HG02763 (cell line): ENCODE measurements around the gene RALY.
"Not testable (repeated sequence)": the region's sequence is repeated elsewhere in the genome, so short reads cannot be mapped to it uniquely, and the experiment has no call there.

Experiments used
- ATAC-seq: cut with Tn5 transposase; IDR thresholded peaks from one replicate; pipeline ENCODE4 v1.9.1; 2021; ENCODE audit warnings: mild to moderate bottlenecking, moderate library complexity; ENCODE audit not compliant: unreplicated experiment

RALY gene

DNA sequence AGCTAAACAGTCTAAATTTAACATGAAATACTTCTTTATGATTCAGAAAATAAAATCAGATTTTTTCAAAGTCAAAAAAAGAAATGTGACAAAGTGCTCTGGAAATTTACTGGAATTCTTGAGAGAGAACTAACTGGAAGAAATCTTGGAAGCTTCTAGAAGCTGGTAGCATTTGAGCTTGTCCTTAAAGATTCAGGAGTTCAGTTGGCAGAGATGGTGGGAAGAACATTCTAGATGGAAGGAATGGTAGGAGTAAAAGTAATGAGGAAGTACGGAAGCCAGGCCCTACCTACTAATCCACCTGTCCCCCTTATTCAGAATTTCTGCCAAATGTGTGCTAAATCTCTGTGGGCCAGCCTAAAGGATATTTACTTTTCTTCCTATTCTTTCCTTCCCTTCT lies 21.2 kb downstream of the RALY start:
- no peak for ATAC-seq

DNA sequence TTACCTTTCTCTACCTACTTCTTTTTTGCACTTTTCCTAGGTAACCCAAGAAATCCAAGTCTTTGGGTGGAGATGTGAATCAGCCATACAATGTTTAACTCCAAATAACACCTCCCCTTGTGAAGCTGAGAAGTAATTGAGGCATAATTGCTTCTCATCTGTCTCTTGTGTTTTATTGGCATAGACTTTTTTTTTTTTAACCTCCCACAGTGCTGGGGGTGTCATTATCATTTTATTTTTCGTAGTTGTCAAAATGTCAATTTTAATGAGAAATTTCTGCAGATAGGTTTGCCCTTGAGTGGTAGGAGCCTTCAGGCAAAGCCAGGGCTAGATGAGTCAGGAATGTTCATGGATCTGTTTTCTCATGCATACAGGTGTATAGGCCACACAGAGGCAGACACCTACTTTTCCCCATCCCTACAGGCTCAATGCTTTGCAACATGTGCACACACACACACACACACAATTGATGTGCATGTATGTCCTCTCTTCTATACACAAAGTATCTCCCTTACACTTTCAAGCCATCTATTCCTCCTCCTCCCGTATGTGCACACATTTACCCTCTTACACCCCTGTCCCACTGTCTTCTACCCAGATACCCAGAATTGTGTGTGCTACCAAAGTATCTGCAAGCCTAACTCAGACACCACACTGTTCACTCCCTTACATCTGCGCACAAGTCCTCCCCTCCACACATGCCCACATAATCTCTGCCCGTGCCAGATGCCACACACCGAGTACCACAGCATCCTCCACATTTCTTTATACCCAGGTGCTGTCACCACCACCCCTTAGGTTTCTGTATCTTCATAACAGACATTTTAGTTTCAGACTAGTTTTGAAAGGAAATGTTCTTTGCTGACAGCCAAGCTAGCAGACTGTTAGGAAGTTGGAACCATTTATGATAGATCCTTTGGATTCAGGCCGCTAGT lies 22.0 kb downstream of the RALY start:
- no peak for ATAC-seq

DNA sequence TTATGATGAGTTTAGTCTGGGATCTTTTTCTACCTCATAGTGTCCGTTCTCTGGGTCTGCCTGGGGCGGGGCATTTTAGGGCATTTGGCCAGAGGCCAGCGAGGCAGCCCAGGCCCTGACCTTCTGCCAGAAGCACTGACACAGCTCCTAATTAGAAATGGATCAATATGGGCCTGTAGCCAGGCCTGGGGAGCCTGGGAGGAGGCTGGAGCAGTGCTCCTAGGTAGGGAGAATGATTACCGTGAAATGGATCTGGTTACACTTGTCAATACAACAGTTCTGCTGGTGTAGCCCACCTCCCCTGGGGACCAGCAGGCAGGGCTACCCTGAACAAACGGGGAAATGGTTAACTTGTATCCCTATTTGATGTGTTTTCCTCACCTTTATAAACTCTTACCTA lies 23.0 kb downstream of the RALY start:
- no peak for ATAC-seq

DNA sequence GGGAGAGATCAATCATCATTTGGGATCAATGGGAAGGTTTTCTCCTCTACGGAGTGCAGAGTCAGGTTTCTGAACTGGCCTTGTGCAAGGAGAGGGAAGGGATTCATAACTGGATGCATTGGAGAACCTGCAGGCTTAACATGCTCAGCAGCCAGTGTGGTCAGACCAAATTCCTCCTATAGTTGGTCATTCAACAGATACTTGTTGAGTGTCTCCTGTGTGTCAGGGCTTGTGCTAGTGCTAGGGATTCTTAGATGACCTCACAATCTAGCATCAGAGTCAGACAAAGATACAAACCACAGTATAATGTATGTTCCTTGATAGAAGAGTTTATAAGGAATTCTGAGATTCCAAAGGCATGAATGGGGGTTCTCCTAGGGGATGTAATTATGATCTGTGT lies 23.9 kb downstream of the RALY start:
- ATAC-seq = no peak

DNA sequence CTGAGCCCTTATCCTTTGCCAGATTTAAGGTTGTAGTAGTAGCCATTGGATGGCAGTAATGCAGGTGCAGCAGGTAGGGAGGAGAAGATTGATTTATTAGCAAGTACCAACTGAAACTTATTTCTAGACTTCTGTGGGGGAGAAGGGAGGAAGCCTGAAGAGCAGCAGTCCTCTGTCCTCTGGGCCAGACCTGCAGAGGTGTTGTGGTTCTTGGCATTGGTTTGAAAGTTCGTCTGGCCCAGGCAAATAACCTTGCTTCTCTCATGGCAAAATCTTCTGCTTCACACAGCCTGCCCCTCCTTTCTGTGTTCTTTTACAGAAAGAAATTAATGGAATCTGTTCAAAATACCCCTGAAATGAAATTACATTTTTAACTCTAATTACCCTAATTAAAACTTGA lies 24.5 kb downstream of the RALY start:
- ATAC-seq = no peak

DNA sequence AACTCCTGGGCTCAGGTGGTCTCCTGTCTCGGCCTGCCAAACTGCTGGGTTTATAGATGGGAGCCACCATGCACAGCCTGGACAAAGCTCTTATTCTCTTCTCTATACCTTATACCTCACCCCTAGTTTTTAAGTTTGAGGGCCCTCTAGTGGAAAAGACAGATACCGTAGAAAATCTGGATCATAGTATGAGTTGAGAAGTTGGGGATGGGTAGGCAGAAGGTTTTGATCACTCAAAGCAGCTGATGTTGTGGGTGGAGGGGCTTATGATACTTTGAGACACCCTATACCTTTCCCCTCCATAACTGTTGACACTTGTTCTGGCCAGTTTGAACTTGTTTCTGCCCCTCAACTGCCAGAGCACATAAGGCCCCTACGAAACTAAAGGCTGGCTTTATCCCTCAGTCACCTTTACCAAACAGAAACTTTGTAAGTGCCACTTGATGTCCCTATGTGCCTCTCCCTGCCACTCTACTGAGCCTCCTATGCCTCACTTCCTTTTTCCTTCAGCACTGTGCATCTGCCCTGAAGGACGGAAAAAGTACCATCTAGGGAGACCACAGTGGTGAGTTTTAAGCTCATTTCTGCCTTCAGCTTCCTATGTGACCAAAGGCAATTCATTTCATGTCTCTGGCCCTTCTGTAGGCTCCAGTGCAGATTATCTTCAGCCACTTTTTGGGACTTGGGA lies 28.6 kb downstream of the RALY start:
- peak; percentile 55 for ATAC-seq

DNA sequence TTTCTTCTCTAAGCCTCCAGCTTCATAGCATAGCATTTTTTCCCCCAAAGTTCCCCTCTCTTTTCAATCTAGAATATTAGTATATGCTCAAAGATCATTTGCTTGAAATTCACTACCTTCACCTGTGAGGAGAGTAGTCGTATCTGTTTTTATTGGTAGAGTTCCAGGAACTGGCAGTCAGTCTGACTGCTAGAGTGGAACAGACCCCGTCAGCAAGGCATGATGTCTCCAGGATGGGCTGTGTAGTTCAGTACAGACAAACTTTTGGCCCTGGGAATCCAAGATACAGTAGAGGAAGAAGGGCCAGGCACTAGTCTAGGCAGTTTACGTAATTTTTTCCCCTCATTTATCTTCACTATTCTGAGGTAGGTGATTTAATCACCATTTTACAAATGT lies 29.1 kb downstream of the RALY start:
- ATAC-seq = peak; percentile 13

DNA sequence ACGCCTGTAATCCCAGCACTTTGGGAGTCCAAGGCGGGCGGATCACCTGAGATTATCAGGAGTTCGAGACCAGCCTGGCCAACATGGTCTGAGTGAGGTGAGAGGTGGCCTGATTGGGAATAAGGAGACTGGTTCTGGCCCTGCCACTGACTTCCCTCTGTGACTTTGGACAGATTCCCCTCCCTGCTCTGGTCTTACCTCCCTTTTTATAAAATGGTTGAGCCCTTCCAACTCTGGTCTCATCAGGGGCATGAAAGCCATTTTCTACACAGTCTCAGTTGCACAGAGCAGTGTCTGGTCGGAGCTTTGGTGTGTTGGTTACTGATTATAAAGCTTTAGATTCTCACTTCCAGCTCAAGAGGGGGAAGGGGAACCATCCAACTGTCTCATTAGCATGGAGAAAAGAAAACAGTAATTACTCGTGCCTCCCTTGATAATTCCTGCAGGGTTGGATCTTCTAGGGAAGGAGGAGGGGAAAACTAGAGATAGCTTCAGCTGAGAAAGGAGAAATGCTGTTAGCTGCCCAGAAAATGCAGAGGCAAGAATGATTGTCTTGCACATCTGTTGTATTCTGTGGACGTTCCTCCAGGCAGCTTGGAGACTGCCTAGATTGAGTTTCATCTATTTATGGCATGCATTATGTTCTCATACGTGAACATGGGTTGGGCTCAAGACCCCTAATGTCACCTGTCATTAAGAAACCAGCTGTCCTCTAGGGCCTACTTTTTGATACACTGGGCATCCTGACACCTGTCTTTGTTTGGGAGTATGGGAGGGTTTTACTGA lies 30.4 kb downstream of the RALY start:
- ATAC-seq = no peak

DNA sequence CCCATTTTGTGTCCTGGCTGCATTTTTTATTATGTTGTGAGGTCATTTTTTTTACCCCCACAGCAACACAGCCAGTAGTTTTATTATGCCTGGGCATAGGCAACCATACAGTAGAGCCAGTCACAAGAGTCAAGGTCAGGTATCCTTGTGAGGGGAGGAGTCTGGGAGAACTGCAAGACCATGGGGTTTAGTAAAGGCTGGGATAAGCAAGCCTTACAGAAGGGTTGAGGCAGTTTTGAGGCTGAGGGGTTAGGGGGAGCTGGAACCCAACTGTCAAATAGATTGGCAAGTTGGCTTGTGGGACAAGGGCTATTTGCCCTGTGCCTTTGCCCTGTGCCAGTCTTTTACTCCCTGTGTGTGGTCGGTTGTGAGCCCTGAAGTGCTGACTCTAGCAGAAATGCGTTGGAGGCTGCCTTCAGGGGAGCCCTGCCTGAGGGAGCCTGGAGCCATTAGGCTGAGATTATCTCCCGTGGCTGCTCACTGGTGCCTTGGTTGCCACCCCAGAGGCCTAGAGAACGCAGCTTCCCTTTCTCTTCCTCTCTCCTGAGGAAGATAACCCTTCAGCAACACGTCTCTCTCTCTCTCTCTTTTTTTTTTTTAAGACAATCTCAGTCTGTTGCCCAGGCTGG lies 31.1 kb downstream of the RALY start:
- ATAC-seq = no peak

DNA sequence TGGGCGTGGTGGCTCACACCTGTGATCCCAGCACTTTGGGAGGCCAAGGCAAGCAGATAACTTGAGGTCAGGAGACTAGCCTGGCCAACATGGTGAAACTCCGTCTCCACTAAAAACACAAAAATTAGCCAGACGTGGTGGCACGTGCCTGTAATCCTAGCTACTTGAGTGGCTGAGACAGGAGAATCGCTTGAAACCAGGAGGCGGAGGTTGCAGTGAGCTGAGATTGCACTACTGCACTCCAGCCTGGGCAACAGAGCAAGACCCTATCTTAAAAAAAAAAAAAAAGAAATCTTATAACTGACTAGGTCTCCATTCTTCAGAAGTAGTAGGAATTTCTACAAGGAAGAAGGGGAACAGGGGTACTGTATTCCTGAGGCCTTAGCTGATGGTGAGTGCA lies 34.3 kb downstream of the RALY start:
- ATAC-seq = not testable (repeated sequence)

DNA sequence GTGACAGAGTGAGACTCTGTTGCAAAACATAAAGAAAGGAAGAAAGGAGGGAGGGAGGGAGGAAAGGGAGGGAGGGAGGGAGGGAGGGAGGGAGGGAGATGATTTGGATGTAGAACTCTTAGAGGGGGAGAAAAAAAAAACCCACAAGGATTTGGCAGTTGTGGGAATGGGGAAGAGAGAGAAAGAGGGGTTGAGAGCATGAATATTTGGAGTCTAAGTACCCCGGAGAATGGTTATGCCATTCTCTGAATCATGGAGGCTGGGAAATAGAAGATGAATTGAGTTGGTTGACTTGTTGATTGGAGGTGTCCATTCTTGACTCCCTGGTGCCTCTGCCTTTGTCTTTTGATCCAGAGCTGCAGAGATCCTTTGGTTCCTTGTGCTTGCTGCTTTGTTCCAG lies 35.7 kb downstream of the RALY start:
- no peak for ATAC-seq

DNA sequence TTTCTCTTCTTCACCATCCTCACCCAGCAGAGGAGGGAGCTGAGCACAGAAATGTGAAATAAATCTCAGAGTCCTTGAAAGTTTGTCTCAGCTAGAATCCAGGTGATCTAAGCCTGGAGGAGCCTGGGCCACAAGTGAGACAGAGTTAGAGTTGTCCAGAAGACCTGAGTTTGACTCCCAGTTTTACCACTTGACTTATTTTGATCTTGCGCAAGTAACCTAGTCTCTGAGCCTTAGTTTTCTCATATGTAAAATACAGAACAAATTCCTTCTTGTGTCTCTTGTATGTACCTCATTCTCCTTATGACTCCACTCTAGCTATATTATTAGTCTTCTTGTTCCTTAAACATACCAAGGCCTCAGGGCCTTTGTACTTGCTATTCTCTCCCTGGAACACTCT lies 36.7 kb downstream of the RALY start:
- no peak for ATAC-seq

DNA sequence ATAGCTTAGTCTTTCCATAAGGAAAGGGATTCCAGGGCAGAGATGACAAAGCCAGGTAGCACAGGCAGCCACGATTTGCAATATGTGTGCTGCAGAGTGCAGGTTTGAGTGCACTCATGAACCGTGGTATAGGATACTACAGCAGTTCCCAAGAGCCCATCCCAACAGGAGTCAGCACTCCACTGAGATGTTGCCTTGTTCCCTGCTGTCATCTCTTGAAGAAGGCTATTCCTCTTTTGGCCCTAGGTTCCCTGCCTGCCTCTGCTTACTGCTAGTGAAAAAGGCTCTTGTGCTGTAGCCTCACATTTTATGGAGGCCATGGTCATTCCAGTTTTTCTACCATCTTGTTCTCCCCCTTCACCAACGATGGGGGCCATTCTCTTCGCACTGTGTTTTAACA lies 40.2 kb downstream of the RALY start:
- no peak for ATAC-seq

DNA sequence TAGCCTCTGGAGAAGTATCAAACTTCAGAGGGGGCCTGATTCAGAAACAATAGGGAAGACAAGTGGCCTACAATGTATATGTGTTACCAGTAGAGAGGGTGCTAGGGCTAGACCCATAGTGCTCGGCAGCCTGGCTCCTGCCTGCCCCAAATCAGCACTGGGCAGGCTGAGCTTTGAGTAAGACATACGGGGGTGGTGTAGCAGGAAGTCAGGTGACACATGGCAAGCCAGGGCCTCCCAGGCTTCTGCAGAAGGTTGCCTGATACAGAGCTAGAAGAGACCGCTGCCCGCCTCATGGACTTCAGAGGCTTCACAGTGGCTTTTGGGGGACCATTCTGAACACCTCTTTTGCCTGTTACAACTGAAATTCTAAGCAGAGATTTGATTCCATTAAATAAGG lies 43.4 kb downstream of the RALY start:
- no peak for ATAC-seq

DNA sequence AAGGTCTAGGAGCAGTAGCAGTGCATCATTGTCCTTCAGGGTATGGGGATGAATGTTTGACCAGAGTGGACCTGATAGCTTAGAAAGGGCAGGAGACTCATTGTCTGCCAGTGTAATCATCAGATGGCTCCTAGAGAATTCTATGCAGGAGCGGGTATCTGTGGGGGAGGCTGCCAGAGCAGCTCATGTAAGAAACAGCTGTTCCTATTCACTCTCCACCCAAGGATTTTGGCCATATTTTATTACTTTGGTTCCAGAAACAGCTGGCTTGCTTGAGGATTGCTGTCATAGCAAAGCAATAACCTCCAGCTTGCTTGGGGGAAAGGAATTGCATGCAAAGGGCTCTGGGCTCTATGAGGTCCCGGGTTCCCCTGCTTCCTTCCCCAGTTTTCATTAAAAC lies 44.1 kb downstream of the RALY start:
- no peak for ATAC-seq

DNA sequence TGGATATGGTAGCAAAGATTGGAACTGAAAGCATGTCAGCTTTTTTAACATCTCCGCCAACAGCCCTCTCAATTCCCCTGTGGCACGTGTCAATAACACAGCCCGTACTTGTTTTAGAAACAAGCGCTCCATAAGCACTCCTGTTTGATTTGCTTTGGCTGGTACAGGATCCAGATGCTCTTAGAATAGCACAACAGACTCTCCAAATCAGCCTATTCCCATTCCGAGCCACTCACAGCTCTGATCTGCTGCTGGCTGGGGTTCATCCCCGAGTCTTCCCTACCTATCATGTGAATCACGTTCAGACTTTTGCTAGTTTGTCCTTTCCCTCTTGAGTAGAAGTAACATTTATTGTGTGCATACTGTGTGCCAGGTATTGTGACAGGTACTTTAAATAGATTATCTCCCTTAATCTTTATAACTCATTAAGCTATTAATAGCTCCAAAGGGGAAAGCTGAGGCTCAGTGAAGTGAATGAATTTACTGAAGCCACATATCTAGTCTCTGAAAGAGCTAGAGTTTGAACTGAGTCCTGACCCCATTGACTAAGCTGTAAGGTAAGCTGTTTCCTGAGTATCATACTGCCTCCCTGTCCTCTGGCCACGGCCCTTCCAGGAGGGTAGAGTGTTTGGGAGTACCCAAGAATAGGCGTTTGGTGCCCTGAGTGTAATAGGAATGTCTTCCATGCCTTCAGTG lies 46.7 kb downstream of the RALY start:
- no peak for ATAC-seq

DNA sequence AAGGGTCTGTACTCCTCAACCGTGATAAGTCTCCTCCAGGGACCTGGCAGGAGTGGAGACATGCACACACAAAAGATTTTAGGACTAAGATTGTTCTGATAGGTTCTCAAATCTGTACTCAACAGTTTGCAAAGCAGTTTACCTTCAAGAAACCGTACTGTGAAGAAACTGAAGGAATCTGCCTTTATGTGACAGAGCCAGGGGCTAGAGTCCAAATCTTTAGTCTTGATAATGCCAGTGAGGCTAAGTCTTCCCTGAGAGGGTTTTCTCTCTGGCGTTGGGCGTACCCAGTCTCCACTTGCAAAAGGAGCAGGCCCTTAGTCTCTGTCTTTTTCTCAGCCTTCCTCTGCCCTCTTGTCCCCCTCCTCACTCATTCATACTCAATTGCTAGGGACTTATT lies 47.5 kb downstream of the RALY start:
- no peak for ATAC-seq

DNA sequence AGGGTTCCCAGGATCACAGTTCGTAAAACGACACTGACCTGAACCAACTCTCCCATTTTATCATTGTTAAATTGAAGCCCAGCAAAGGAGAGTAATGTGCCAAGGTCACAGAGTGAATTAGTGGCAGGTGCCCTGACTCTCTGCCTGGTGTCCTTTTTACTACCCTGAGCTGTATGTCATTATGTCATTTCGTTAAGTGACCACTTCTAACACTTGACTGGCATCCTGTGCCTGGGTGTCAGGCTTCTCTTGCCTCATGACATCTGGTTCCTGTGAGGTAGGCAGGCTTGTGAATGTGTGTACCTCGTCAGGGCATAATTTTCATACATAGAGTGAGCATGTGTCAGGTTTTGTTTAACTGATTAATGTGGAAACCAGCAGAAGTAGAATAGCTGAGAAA lies 48.6 kb downstream of the RALY start:
- ATAC-seq = no peak

DNA sequence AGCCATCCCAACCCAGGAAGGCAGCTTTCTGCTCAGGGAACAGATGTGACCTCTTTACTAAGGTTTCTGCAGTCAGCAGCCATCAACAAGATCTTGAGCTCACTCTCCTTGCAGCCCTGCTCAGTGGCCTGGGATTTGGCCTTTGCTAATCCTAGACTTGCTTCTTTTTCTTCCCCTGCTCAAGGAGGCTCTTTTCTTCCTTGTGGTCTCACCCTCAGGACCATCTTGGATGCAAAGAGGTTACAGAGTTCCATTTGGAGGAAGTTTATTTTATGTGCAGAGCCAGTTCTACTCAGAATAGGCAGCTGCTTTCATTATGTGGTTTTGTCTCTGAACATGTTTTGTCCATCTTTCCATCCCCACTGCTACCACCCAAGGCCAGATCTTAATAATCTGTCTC lies 49.3 kb downstream of the RALY start:
- no peak for ATAC-seq

DNA sequence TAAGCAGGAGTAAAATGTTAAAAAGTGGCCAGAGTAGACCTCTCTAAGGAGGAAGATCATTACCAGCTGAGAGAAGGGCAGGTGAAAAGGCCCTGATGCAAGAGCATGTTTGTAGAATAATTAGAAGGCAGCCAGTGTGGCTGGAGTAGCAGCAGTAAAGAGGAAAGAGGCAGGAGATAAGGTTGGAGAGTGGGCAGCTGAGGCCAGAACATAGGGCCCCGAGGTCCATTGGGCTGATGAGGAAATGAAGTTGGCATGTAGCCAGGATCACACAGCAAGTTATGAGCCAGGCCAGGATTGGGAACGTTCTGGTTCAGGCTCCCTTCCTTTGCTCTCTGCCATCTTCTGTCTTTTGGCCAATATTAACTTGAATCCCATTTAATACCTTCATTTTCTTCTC lies 51.6 kb downstream of the RALY start:
- ATAC-seq = no peak
